Natural killer cell (primary cell): Measurements from ENCODE around the gene ASPHD1. TPM values are rescaled to one million over a fixed set of nuclear protein-coding genes. Genes with fewer than 3 reads are reported as not detected.

Source experiments
- ATAC-seq, 3 donors: fragments of 150-1000 bp in 2 of 3; fragments of 200-7000 bp in 1 of 3; cut with Tn5 transposase; 1 replicate in 1 of 3; 2 replicates in 2 of 3; pipeline ENCODE4 v1.10.0; 2021; ENCODE audit warnings: mild to moderate bottlenecking in 2 of 3, moderate library complexity in 2 of 3
- DNase-seq, 2 donors: peaks; one replicate each; pipeline versions ENCODE4 v3.0.0 to v3.0.0-alpha.2; 2013 to 2021; ENCODE audit warnings: mixed read lengths in 1 of 2
- H3K27ac ChIP-seq: one replicate; pipeline ENCODE4 v1.5.1; 2013; ENCODE audit warnings: mild to moderate bottlenecking, low read length
- H3K27me3 ChIP-seq: one replicate; pipeline ENCODE4 v1.6.1; 2013; ENCODE audit warnings: low read length; ENCODE audit not compliant: control insufficient read depth, insufficient read depth
- H3K36me3 ChIP-seq: one replicate; pipeline ENCODE4 v1.6.1; 2013; ENCODE audit warnings: low read length; ENCODE audit not compliant: control insufficient read depth, insufficient read depth
- H3K4me1 ChIP-seq: one replicate; pipeline ENCODE4 v1.6.1; 2013; ENCODE audit warnings: low read length; ENCODE audit not compliant: control insufficient read depth, insufficient read depth
- H3K4me3 ChIP-seq: one replicate; pipeline ENCODE4 v1.5.1; 2013; ENCODE audit warnings: low read length
- H3K9me3 ChIP-seq: one replicate; pipeline ENCODE4 v1.6.1; 2013; ENCODE audit warnings: low read length; ENCODE audit not compliant: control insufficient read depth, insufficient read depth
- H3K27ac Mint-ChIP-seq, 2 donors: one replicate each; pipeline ENCODE4 v1.8.0; 2022; ENCODE audit warnings: mild to moderate bottlenecking in 2 of 2, mixed read lengths in 2 of 2, moderate library complexity in 1 of 2
- H3K27me3 Mint-ChIP-seq, 2 donors: one replicate each; pipeline ENCODE4 v1.8.0; 2022; ENCODE audit warnings: low read depth in 2 of 2, mixed read lengths in 2 of 2
- H3K36me3 Mint-ChIP-seq: one replicate; pipeline ENCODE4 v1.8.0; 2022; ENCODE audit warnings: mixed read lengths
- H3K4me1 Mint-ChIP-seq, 2 donors: one replicate each; pipeline ENCODE4 v1.8.0; 2022; ENCODE audit warnings: mixed read lengths in 2 of 2
- H3K4me3 Mint-ChIP-seq: one replicate; pipeline ENCODE4 v1.8.0; 2022; ENCODE audit warnings: mild to moderate bottlenecking, moderate library complexity, mixed read lengths
- H3K9me3 Mint-ChIP-seq, 2 donors: one replicate each; pipeline ENCODE4 v1.8.0; 2022; ENCODE audit warnings: mixed read lengths in 2 of 2
- CTCF ChIP-seq: fragments of 200-600 bp; IDR thresholded peaks from one replicate; pipeline ENCODE4 v1.8.0; 2022; ENCODE audit warnings: antibody characterized with exemption
- WGBS: methylation state at CpG from one replicate; pipeline ENCODE4 v1.1.7; 2013; ENCODE audit warnings: missing lambda C conversion rate; ENCODE audit not compliant: insufficient coverage; 5-methylcytosine and 5-hydroxymethylcytosine counted together
- intact Hi-C: fragments of 100-400 bp; cut with micrococcal nuclease; formaldehyde crosslinking; loops from one replicate; pipeline ENCODE4 v1.14.2; 2022
- total RNA-seq, 4 donors: library from RNA; stranded (reverse); fragments of 120-200 nt in 1 of 4; gene quantifications; one replicate each; pipeline versions ENCODE4 v1.2.3 to v1.2.4, GENCODE V29; 2013 to 2022

Gene ASPHD1
- total RNA-seq, 3 donors from 2014 or later (not counting 1 experiment from before 2014, with no cell fraction given), result not detected

- no peak overlapping the region for H3K4me3 Mint-ChIP-seq
- no peak overlapping the region for H3K27ac Mint-ChIP-seq
- H3K9me3 ChIP-seq, result no peaks in the 10 kb centered on the region
- H3K4me3 ChIP-seq, result no peak overlapping the region
- intact Hi-C loops, result no loop called here
- H3K4me1 ChIP-seq, result no peaks in the 10 kb centered on the region
- no peaks in the 10 kb centered on the region for H3K9me3 Mint-ChIP-seq
- H3K36me3 ChIP-seq, result no peaks in the 10 kb centered on the region
- ATAC-seq (no peak), DNase-seq (no peak)
- H3K27ac ChIP-seq, result no peak overlapping the region
- WGBS, result 80% methylated on average over 10 of the region's 10 CpGs
- no peaks in the 10 kb centered on the region for H3K4me1 Mint-ChIP-seq
- no peaks in the 10 kb centered on the region for H3K36me3 Mint-ChIP-seq
- no peaks in the 10 kb centered on the region for H3K27me3 ChIP-seq
- no peak for TF ChIP-seq CTCF
- H3K27me3 Mint-ChIP-seq, result peaks cover 0 to 5% of the 10 kb centered on the region in 2 donors
Measured at GRCh38 chr16:29891525-29892457, 8.5 kb upstream of the ASPHD1 start.

GRCh38 chr16:29892458-29892813 is 7.9 kb upstream of the ASPHD1 start:
- DNase-seq (no peak), ATAC-seq (no peak)
- Histone ChIP-seq H3K9me3 (no peaks in the 10 kb centered on the region), H3K4me3 (no peak overlapping the region), H3K4me1 (no peaks in the 10 kb centered on the region), H3K27ac (no peak overlapping the region), H3K36me3 (no peaks in the 10 kb centered on the region), H3K27me3 (peaks cover 3% of the 10 kb centered on the region)
- no peak overlapping the region for H3K4me3 Mint-ChIP-seq
- intact Hi-C loops, result no loop called here
- no peaks in the 10 kb centered on the region for H3K9me3 Mint-ChIP-seq
- no peaks in the 10 kb centered on the region for H3K36me3 Mint-ChIP-seq
- no peak overlapping the region for H3K27ac Mint-ChIP-seq
- TF ChIP-seq CTCF, result no peak
- peaks cover 4 to 8% of the 10 kb centered on the region in 2 donors for H3K27me3 Mint-ChIP-seq
- 96% methylated on average over 6 of the region's 6 CpGs for WGBS
- no peaks in the 10 kb centered on the region for H3K4me1 Mint-ChIP-seq

- Mint-ChIP-seq H3K4me3 (no peak overlapping the region), H3K4me1 (peaks cover 0 to 4% of the 10 kb centered on the region in 2 donors), H3K27ac (no peak overlapping the region), H3K9me3 (no peaks in the 10 kb centered on the region), H3K27me3 (peaks cover 16 to 17% of the 10 kb centered on the region in 2 donors), H3K36me3 (no peaks in the 10 kb centered on the region)
- H3K4me3 ChIP-seq, result no peak overlapping the region
- no peaks in the 10 kb centered on the region for H3K4me1 ChIP-seq
- intact Hi-C loops, result no loop called here
- H3K9me3 ChIP-seq, result no peaks in the 10 kb centered on the region
- no peak overlapping the region for H3K27ac ChIP-seq
- H3K27me3 ChIP-seq, result peaks cover 13% of the 10 kb centered on the region
- no peak for ATAC-seq
- H3K36me3 ChIP-seq, result no peaks in the 10 kb centered on the region
- 91% methylated on average over 3 of the region's 3 CpGs for WGBS
- TF ChIP-seq CTCF, result no peak
- DNase-seq, result no peak
Measured at GRCh38 chr16:29893553-29893952, 6.7 kb upstream of the ASPHD1 start.
